Putamen (tissue), 1 donor: ENCODE measurements around the gene ICAM2.
"Not testable (repeated sequence)": the region's sequence is repeated elsewhere in the genome, so short reads cannot be mapped to it uniquely, and the experiment has no call there.

Source experiments
- DNase-seq: peaks from one replicate; pipeline ENCODE4 v3.0.0-alpha.2; 2016; ENCODE audit warnings: low spot score

Gene ICAM2

DNA sequence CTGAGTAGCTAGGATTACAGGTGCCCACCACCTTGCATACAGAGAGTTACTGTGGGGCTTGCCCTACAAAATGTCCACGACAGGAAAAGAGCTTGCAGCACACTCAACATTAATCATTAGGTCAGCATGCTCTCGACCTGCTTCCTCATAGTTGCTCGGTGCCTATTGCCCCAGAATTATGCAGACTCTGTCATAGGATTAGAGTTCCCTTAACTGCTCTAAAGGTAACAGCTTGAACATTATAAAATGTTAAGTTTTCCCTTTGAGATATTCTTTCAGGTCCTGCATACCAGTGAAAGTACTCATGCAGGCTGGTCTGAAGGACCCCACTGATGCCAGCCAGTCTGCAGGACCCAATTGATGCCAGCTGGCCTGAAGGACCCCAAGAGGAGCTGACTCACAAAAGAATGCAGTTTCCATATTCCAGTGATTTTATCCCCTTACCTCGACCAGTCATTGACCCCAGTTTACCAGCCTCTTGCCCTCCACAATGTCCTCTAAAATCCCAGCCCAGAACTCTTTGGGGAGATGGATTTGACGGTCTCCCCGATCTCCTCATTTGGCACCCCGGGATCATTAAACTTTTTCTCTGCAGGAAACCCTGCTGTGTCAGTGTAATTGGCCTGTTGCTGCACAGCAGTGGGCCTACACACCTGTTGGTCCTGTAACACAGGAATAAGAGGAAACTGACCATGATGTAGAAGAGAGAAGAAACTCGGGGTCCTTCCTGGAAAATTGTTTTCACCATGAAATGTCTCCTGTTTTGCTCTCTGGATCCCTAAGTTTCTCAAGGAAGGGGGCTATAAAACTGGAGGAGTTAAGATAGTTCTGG lies 10.6 kb downstream of the ICAM2 start:
- no peak for DNase-seq

DNA sequence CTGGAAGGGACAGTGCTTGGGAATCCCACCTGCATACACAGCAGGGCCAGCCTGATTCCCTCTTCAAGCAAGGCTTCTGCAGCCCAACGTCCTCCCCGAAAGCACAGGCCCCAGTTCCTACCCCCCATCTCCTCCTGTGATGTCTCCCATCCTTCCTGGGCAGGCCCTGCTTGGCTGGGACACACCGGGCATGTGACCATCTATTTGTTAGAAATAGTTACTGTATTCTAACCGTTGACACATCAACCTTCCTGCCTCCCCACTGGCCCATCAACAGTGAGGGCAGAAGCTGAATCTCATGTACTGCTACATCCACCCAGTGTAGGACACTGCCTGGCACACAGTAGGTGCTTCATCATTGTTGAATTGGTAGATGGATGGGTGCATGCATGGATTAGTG lies 11.6 kb downstream of the ICAM2 start:
- no peak for DNase-seq

DNA sequence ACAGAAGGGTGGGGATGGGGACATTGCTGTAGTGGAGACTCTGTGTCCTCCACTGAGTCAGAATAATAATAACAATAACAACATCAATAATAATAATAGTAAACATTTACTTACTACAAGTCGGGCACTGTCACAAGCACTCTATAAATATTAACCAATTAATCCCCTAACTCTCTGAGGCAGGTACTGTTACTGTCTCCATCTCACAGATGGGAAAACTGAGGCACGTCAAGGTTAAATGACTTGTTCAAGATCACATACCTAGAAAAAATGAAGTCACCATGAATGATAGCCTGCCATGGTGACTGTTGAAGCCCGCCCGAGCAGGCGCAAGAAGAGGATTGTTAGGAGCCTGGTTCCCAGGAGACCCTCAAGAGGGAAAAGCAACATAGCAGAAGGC lies 12.1 kb downstream of the ICAM2 start:
- no peak for DNase-seq

DNA sequence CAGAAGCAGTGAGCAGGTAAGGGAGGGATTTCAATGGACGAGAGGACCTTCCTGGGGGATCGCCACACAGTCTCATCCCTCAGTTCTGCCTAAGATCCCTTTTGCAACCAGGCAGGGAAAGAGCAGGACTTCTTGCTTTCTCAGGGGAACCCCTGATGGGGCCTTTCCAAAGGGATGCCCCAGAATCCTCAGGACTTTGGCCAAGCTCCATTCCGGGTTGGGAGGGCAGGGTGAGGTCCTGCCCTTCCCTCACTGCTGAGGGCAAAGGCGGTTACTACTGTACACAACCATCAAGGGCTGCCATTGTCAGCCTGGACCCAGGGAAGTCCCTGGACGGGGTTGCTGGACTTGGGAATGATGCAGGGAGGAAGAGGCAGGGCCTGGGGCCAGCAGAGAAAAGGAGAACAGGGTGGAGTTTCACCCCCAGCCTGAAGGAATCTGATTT lies 12.6 kb downstream of the ICAM2 start:
- no peak for DNase-seq

DNA sequence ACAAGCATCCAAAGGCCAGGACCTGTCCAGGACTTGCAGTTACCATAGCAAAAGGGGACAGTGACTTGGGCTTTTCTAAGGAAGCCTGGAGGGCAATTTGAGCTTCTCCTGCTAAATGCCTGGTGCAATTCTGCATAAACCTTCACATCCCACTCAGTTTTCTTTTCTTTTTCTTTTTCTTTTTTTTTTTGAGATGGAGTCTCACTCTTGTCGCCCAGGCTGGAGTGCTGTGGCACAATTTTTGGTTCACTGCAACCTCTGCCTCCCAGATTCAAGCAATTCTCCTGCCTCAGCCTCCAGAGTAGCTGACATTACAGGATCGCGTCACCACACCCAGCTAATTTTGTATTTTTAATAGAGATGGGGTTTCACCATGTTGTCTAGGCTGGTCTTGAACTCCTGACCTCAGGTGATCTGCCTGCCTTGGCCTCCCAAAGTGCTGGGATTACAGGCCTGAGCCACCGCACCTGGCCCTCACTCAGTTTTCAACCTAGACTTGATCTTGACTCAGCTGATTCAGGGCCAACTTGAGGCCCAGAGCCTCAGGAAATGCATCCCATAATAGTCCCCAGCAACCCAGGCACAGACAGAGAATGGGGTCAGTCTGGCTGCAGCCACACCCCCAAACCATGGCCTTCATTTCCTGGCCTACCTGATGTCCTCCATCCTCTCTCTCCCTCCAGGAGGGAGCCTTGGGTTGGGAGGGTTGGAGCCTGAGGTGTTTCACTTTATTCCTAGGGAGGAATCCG lies 13.2 kb downstream of the ICAM2 start:
- DNase-seq = not testable (repeated sequence)

DNA sequence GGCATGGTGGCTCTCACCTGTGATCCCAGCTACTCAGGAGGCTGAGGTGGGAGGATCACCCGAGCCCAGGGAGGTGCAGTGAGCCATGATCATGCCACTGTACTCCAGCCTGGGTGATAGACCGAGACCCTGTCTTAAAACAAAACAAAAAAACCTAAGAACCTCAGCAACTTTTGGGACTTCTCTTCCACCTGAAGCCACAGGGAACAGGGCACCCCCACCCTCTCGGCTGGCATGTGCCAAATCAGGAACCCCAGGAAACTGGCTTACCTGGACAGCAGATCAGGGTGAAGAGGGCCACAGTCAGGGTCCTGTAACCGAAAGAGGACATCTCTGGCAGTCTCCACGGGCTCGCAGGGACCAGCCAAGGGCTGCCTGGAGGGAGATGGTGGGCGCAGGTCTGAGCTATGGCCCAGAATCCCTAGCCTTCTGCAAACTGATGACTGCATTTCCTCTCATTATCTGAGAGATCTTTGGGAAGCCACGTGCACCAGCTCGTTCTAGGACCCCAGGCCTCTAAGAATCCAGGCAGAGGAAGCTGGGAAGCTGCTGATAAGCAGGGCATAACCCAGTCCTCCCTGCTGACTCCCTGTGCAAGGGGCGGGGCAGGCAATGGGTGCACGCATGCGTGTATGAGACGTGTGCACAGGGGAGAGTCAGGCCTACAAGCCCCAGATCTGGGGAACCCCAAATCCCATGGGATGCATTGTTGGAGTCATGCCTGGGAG lies 13.9 kb downstream of the ICAM2 start:
- no peak for DNase-seq

DNA sequence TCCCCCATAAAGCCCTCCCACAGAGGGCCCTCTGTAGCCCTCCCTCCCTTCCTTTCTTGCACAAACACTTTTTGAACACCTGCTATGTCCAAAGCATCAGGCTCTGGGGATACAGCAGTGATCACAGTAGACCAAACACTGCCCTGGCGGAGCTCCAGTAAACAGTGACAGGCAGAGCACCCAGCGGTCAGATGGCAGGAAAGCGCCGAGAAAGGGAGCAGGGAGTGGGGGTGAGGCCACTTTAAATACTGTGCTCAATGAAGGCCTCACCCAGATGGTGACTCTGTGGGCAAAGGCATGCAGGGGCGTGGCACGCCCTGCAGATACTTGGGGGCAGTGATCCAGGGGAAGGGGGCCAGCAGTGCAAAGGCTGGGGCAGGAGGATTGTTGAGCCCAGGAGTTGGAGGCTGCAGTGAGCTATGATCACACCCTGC lies 14.7 kb downstream of the ICAM2 start:
- DNase-seq = no peak

DNA sequence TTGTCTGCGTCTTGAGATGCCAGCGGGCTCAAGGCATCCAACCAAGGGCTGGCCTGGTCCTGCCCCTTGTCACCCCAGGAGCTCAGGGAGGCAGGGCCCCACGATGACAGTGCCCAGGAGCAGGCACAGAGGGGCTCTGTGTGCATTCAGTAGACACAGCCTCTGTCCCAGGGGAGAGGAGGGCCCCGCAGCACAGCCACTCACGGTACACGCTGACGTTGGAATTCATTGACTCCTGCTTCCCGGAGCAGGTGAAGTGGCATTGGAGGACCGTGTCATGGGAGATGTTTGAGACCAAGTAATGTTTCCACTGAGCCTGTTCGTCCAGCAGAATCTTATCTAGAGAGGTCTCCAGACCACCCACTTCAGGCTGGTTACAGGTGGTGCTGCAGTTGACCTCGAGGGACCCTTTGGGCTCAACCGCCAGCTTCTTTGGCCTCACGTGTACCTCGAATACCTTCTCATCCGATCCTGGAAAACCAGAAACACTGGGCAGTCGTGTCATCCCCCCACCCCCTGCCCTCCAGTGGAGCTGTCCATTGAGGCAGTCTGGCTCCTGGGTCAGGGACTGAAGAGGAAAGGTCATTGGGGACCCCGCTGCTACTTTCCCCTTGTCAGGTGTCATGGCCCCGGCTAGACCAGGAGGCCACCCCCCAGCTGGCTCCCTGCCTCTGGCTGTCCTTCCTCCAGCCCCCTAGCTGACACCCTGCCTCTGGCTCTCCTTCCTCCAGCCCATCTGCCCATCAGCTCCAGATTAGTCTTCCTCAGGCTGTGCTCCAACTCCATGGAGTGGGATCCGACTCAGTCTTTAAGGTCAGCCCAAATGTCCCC lies 15.3 kb downstream of the ICAM2 start:
- no peak for DNase-seq

DNA sequence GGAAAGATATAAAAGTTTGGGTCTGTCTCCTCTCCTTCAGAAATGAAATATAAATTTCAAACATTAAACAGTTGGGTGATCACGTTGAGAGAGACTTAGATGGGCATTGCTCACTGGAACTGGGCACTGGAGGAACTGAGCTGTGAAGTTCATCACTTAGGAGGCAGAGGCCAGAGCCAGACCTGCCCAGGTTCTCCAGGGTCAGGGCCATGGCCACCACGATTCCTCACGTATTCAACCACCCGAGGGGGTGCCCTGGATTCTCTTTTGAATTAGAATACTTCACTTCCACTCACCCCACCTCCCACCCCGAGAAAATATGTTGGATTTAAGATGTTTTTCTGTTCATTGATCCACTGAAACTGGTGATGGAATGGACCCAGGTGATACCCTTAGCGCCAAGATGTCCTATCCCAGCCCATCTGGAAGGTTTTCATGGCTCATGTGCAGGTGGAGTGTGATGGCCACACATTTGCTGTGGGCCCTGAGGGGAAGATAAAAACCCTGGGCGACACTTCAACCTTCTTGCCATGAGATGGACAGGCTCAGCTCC lies 16.1 kb downstream of the ICAM2 start:
- no peak for DNase-seq

DNA sequence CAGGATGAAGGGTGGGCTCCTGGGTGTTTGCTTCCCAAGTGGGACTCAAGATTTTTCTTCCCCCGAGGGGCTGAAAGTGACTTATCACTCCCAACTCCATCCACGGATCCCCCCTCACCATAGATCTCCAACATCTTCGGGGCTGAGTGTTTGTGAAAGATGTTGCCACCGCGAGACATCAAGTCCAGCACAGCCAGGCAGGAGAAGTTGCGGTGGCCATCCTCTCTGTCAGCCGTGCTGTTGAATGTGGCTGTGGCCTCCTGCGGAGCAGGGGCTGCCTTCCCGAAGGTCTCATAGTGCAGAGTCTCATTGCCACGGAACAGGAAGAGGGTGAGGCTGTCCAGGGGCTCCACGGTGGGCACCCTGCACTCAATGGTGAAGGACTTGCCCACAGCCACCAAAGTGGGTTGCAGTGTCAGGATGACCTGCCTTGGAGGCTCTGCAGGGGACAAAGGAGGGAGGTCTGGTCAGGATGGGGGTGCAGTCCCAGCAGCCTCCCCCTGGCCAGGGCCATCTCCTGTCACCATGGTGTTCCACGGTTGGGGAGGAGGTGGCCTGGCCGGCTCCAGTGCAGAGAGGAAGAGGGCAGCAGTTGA lies 16.8 kb downstream of the ICAM2 start:
- no peak for DNase-seq

DNA sequence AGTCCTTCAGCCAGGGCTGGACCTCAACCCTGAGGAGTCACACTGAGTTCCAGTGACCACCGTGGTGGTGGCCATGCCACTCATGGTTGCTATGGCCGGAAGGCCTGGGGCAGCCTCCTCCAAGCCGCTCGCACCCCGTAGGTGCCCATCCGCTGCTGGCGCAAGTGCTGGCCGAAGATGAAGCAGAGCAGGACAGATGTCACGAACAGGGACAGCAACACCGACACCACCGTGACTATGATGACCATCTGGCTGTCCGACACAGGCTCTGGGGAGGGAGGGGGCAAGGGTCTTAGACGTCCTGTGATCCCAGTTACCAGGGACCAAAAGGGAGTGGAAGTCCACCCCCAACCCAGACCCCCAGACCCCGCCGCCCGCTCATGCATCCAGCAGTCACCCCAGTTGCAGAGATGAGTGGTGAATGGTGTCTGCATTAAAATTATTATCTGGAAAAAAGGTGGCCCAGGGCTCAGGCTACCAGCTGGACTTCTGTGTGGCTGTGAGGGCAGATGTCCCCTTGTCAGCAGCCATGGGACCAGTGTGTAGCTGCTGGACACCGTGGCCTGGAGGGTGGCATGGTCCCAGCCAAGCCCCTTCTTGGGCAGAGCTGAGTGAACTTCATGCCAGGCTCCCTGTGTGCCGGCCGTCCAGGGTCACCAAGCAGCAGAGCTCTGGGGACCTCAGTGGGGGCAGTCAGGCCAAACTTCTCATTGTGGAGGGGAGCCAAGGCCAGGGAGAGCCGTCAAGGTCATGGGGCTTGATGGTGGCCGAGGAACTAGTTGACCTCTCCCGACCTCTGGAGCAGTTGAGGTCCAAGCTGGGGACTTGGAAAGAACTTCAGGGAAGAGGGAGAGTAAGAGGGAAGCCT lies 17.5 kb downstream of the ICAM2 start:
- no peak for DNase-seq

DNA sequence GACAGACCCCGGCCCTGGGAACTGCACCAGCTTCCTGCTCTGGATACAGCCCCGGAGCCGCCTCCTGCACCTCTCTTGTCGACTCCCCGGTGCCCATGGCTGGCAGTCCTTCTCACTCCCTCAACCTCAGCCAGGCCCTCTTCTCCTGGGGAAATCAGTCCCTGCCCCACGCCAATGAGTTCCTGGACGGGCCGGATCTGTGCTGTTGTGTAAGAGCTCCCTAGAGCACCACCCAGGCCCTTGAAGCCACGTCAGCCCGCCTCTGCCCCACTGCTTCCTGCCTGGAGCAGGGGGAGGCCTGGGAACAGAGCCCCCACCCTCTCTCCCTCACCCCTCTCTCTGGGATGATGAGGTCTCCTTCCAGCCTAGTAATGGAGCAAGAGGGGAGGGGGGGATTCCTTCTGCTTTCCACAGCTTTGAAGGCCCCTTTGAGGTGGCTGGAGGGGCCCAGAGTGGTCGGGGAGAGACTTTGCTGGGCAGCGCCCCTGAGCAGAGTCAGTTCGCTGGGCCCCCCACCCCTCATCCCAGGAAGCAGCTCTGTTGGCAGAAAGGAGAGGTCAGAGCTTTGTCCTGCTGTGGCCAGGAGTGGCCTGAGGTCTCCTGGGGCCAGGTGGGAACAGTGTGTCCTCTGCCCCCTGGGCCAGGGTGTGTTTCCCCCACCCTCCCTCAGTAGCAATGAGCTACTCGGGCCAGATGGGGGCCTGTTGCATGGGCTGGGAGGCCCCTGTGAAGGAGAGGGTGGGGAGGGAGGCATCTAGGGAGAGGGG lies 18.5 kb downstream of the ICAM2 start:
- DNase-seq = no peak

DNA sequence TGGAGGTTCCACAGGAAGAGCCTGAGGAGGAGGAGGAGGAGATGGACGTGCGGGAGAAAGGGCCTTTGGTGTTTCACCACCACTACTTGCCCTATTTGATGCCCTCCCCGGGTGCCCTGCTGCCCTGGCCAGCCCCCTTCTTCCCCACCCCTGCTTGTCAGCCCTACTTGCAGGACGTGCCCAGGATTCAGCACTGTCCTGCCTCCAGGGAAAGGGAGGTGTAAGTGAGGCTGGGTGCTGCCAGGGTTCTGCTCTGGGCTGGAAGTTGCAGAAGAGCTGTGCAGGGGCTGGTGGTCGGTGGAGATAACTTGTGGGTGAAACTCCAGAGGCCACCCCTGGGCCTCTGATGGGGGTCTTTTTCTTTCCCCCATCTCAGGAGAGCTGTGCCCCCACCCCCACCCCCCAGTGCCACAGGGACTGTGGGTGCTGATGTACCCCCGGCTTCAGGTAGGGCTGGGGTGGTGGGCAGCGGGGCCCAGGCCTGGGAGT lies 19.3 kb downstream of the ICAM2 start:
- no peak for DNase-seq

DNA sequence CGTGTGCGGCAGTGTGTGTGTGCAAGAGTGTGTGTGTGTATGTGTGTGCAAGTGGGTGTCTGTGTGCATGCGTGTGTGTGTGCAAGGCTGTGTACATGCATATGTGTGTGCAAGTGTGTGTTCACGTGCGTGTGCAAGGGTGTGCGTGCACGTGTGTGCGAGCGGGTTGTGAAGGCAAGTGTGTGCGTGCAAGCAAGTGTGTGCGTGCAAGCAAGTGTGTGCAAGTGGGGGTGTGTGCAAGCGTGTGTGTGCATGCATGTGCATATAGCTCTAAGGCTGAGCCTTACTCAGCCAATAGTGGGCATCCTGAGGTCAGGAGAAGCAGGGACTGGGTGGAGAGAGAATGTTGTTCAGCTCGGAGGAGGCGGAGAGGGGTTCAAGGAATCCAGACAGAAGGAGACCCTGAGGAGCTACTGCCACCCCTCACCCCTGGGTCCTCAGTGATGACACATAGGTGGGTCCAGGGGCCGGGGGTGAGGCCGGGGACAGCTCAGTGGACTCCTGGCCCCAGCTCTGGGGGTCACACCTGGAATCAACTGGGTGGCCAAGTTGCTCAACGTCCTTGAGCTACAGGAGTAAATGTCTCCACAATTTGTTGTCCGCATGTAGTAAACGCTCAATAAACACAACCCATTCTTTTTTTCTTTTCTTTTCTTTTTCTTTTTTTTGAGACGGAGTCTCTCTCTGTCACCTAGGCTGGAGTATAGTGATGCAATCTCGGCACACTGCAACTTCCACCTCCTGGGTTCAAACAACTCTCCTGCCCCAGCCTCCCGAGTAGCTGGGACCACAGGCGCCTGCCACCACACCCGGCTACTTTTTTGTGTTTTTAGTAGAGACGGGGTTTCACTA lies 20.5 kb downstream of the ICAM2 start:
- DNase-seq = no peak

DNA sequence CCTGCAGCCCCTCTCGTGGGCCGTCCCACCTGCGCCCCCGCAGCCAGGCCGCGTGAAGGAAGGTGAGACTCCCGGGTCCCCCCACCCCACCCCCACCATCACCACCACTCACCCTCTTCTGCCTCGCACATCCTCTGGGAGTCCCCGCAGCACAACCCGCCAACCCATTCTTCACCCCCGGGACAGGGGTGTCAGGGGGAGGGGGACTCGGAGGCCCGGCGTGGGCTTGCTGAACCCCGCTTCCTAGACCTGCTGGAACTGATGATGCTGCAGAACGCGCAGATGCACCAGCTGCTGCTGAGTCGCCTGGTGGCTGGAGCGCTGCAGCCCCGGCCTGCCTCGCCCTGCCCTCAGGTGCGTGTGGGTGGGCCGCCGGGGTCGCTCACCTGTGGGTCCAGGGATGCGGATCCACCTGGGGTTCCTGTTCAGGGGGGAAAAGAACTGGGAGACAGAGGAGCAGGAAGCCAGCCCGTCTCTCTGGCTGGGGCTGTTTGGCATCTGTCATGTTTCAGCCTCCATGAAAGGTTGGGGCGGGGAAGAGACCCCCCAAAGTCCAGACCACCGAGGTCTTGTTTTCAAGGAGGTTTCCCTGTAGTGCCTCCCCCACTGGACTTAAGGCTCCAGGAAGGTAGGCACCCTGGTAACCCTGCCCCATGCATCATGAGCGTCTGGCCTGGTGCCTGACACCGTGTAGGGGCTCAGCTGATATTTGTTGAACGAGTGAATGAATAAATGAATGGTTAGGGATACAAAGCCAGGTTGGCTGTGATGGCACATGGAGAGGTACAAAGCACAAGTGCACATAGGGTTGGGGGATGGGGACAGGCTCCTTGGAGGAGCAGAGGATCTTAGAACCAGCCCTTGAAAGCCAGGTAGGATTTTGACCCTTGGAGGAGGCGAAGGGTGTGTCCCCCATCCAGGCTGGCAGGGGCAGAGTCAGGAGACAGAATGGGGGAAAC lies 21.4 kb downstream of the ICAM2 start:
- no peak for DNase-seq

DNA sequence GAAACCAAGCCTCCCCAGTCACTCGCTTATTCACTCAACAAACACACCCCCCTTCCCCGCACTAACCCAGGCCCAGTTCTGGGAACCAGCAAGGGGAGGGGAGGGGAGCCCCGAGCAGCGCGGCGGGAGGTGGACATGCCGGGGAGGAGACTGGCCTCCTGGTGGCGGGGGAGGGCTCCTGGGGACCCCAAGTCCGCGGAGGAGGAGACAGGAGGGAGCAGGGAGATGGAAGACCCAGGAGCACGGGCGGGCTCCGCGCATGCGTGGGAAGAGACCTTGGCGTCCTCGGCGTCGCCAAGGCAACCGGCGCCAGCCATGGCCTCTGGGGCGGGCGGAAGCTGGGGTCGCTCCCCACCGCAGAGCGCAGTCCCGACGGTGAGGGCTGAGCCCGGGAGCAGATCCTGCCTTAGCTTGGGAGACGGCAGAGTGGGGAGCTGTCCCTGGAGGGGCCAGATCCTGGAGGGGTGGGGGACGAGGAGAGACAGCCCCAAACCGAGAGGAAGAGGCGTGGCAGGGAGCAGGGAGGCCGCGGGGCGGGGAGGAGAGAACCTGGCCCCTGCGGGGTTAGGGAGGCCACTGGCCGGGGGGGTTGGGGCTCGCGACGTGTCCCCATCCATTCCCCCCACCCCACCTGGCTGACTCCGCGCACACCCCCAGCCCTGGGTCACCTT lies 22.2 kb downstream of the ICAM2 start, which contains the start of gene PRR29:
PRR29 (plus strand) TSS at position 302 of the 671 bp plus-strand sequence; CDS start at position 316, 14 bp downstream.
- DNase-seq = no peak
